ENCODE results near the gene LRBA. TPM values are rescaled to one million over a fixed set of nuclear protein-coding genes. Genes with fewer than 3 reads are reported as not detected.

LRBA gene
- total and polyA plus RNA-seq, 2 of the 4 experiments (the other 2 are of a cell fraction), result 10.2 to 51.6 TPM

DNA sequence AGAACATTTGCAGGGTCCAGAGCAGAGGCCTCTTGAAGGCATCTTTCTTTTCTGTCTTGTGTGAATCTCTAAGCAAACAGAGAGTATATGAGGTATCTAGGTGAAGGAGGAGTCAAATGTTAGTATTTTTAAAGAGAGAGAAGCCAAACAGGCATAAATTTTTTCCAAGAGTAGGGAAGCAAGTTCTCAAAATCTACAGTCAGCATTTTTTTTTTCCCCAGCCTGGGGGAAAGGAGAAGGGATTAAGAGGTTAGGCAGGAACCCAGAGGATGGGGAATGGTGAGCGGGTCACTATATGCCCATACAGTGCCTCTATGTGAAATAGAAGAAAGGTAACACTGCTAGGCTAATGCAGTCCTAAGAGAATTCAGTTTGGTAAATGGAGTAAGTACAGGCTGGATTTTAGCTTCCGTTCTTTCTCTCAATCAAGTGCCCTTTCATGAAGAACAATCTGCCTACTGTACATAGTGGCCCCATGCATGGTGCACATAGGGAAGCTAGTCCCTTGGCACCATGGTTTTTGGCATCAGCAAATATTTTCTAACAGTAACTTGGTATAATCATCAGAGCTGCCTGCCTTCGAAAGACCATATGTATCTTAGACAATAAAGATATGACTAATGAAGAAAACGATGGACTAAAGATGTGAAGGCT is 596.2 kb downstream of the LRBA start:
- no peak overlapping the region for H3K4ac ChIP-seq (ENCODE audit: low read depth, low read length)
- intact Hi-C loops (cut with micrococcal nuclease) (no loop called here), in situ Hi-C loops (cut with MboI; ENCODE audit: low sequenced_read_pairs) (no loop called here), dilution Hi-C loops (cut with HindIII; ENCODE audit: low sequenced_read_pairs, unreplicated experiment) (no loop called here)
- H2AFZ ChIP-seq (replicated peaks; ENCODE audit: low read length, poor library complexity), result no peak overlapping the region
- no peak overlapping the region for H3K9ac ChIP-seq (ENCODE audit: low read depth, low read length)
- no peaks in the 10 kb centered on the region for H3K79me1 ChIP-seq (ENCODE audit: low read depth in 1 of 2, low read length in 2 of 2)
- H3K4me2 ChIP-seq (ENCODE audit: low read depth, low read length), result no peak overlapping the region
- no peak overlapping the region for H2AK9ac ChIP-seq (replicated peaks; ENCODE audit: low read depth, low read length, poor library complexity)
- no peak overlapping the region for H4K8ac ChIP-seq (ENCODE audit: low read depth in 2 of 2, low read length in 2 of 2)
- no CpG with 5 or more reads among the region's 4 CpGs for WGBS, 2 experiments (ENCODE audit: extremely low coverage in 2 of 2, insufficient read length in 1 of 2)
- H3K9me3 ChIP-seq (ENCODE audit: control insufficient read depth, insufficient read depth, low read length), result no peaks in the 10 kb centered on the region
- no peak for ATAC-seq (ENCODE audit: low read depth)
- no peak overlapping the region for H4K5ac ChIP-seq (ENCODE audit: low read depth, low read length)
- CTCF ChIA-PET, result no interaction called here
- H3K14ac ChIP-seq (replicated peaks; ENCODE audit: low read depth, low read length), result no peak overlapping the region
- no peak overlapping the region for H4K91ac ChIP-seq (ENCODE audit: insufficient read depth, low read depth, low read length)
- no peaks in the 10 kb centered on the region for H4K20me1 ChIP-seq (ENCODE audit: insufficient read depth, low read length)
- TF ChIP-seq MAFK (IDR thresholded peaks at IDR 0.05; ENCODE audit: low read depth, low read length) (peak; percentile 58), BHLHE40 (IDR thresholded peaks at IDR 0.05; ENCODE audit: low read depth, low read length) (no peak), FOS (IDR thresholded peaks at IDR 0.05; ENCODE audit: low read depth, low read length) (no peak)
- TF ChIP-seq, protein P1, sequence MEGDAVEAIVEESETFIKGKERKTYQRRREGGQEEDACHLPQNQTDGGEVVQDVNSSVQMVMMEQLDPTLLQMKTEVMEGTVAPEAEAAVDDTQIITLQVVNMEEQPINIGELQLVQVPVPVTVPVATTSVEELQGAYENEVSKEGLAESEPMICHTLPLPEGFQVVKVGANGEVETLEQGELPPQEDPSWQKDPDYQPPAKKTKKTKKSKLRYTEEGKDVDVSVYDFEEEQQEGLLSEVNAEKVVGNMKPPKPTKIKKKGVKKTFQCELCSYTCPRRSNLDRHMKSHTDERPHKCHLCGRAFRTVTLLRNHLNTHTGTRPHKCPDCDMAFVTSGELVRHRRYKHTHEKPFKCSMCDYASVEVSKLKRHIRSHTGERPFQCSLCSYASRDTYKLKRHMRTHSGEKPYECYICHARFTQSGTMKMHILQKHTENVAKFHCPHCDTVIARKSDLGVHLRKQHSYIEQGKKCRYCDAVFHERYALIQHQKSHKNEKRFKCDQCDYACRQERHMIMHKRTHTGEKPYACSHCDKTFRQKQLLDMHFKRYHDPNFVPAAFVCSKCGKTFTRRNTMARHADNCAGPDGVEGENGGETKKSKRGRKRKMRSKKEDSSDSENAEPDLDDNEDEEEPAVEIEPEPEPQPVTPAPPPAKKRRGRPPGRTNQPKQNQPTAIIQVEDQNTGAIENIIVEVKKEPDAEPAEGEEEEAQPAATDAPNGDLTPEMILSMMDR (conservative IDR thresholded peaks at IDR 0.05; ENCODE audit: low read depth, low read length), result no peak
- no peaks in the 10 kb centered on the region for H3K36me3 ChIP-seq (ENCODE audit: control insufficient read depth, insufficient read depth, low read length)
- H2BK20ac ChIP-seq (ENCODE audit: low read depth, low read length), result no peak overlapping the region
- H3K4me1 ChIP-seq (ENCODE audit: control insufficient read depth, insufficient read depth, low read length), result no peaks in the 10 kb centered on the region
- H3K9me1 ChIP-seq (ENCODE audit: insufficient read depth, low read length), result no peaks in the 10 kb centered on the region
- no peak overlapping the region for H3K18ac ChIP-seq (ENCODE audit: low read depth, low read length)
- no peak overlapping the region for H2AK5ac ChIP-seq (ENCODE audit: low read depth, low read length)
- BruUV-seq (replicated peaks), result no TSS peak
- H2BK15ac ChIP-seq (ENCODE audit: low read depth, low read length), result no peak overlapping the region
- no peak overlapping the region for H2BK120ac ChIP-seq (ENCODE audit: low read depth, low read length)
- no peak overlapping the region for H3K23ac ChIP-seq (ENCODE audit: low read depth, low read length)
- H2BK5ac ChIP-seq (ENCODE audit: low read depth, low read length, poor library complexity, severe bottlenecking), result no peak overlapping the region
- no peak for DNase-seq
- no peaks in the 10 kb centered on the region for H3K27me3 ChIP-seq (ENCODE audit: control insufficient read depth, insufficient read depth, low read length)
- POLR2A ChIA-PET (ENCODE audit: unreplicated experiment), result no interaction called here
- H3K27ac ChIP-seq (ENCODE audit: insufficient read depth, low read length), result no peak overlapping the region
- no peak overlapping the region for H3K4me3 ChIP-seq (ENCODE audit: insufficient read depth, low read depth, low read length)
- no peak overlapping the region for H3K56ac ChIP-seq (ENCODE audit: extremely low read depth, insufficient read depth, low read length)
